22Rv1 (cell line): ENCODE measurements around the gene KDM4B.

Experiments used
- H3K27ac ChIP-seq: fragments of 450-650 bp; 2 replicates; pipeline ENCODE4 v1.5.1; 2017
- ZFX ChIP-seq: fragments of 450-650 bp; IDR thresholded peaks from 2 replicates; pipeline ENCODE4 v1.6.1; 2017; ENCODE audit warnings: antibody characterized with exemption, borderline replicate concordance
- TF ChIP-seq, protein P1 (sequence below): fragments of 450-650 bp; IDR thresholded peaks from 2 replicates; pipeline ENCODE4 v1.5.1; 2017; ENCODE audit warnings: mild to moderate bottlenecking

KDM4B gene

DNA sequence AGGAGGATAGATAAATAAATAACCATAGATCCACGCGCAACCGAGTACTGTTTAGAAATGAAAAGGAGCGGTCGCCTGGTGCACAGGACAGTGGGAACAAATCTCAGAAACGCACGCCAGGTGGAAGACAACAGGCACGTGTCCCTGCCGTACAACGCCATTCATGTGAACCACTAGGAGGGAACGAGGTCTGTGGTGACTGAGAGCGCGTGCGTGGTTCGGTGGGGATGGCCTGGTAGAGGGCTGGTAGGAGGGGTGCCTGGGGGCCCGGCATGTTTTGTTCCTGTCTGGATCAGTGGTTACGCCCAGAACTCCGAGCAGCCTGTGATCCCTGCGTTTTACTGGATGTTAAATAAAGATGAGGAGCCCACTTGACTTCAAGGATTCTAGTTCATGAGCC, 111.9 kb downstream of the KDM4B start:
- no peak overlapping the region for H3K27ac ChIP-seq
- TF ChIP-seq, protein P1, sequence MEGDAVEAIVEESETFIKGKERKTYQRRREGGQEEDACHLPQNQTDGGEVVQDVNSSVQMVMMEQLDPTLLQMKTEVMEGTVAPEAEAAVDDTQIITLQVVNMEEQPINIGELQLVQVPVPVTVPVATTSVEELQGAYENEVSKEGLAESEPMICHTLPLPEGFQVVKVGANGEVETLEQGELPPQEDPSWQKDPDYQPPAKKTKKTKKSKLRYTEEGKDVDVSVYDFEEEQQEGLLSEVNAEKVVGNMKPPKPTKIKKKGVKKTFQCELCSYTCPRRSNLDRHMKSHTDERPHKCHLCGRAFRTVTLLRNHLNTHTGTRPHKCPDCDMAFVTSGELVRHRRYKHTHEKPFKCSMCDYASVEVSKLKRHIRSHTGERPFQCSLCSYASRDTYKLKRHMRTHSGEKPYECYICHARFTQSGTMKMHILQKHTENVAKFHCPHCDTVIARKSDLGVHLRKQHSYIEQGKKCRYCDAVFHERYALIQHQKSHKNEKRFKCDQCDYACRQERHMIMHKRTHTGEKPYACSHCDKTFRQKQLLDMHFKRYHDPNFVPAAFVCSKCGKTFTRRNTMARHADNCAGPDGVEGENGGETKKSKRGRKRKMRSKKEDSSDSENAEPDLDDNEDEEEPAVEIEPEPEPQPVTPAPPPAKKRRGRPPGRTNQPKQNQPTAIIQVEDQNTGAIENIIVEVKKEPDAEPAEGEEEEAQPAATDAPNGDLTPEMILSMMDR = no peak
- no peak for TF ChIP-seq ZFX

DNA sequence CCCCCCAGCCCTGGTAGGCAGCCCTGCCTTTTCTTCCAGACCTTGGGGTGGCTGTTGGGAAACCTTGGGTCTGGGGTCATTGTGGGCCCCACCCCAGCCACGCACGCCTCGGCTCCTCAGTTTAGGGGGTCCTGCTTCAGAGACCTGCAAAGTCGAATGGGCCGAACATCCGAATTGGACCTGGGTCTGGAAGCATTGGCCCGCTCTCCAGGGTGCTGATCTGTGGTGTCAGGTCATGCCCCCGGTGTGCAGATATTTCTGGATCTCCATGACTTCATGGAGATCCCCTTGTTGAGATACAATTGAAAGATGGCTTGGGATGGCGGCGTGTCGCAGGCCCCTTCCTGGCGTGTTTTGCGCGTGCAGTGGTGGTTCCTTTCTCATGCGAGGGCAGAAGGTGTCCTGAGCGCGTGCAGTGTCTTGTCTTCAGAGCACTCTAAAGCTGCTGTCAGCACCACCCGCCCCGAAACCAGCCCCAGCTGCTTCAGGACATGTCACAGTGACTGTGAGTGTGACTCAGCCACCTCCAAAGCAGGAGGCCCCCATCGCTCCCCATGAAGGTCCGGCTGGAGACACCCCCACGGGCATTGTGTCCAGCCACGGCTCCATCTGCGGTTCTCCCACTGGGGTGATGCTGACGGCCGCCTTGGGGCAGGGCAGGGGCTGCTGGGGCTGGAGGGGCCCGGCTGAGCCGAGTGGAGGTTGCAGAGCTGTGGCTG, 112.7 kb downstream of the KDM4B start:
- TF ChIP-seq, protein P1 = no peak
- no peak for TF ChIP-seq ZFX

DNA sequence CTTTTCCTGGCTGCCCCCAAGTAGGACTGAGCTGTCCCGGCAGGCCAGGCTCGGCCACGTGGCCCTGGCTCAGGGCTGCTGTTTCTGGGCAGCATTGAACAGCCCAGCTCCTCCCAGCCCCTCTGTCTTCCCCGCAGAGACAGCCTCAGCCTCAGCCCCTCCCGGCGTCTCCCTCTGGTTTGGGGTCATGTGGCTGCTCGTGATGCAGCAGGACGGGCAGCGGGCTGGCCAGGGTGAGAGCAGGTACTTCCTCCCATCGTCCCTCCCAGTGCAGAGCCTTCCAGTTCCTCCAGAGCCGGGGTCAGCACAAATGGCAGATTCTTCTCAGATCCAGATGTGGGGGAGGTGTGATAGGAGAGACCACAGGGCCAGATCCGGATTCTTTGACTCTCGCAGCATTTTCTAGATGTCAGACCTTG, 114.6 kb downstream of the KDM4B start:
- H3K27ac ChIP-seq = no peak overlapping the region
- TF ChIP-seq, protein P1 = no peak
- TF ChIP-seq ZFX = no peak

More for the DNA sequence above, 112.7 kb downstream of the KDM4B start:
- no peak overlapping the region for H3K27ac ChIP-seq

DNA sequence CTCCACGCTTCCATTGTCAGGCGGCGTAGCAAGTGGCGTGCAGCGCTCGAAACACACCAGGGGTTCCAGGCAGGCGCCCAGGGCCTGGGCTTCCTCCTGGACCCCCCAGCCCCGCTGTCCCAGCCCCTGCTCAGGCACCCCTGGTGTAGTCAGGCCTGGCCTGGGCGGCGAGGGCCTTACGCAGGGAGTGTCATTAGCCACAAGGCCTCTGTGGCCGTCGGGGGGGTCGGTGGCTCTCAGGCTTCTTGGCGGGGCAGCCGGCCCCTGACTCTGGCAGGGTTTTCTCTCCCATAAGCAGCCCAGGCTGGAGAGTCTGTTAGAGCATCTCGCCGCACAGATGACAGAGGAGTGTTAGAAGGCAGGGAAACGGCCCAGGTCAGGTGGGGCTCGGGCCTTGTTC, 116.7 kb downstream of the KDM4B start:
- no peak overlapping the region for H3K27ac ChIP-seq
- no peak for TF ChIP-seq ZFX
- TF ChIP-seq, protein P1 = no peak

DNA sequence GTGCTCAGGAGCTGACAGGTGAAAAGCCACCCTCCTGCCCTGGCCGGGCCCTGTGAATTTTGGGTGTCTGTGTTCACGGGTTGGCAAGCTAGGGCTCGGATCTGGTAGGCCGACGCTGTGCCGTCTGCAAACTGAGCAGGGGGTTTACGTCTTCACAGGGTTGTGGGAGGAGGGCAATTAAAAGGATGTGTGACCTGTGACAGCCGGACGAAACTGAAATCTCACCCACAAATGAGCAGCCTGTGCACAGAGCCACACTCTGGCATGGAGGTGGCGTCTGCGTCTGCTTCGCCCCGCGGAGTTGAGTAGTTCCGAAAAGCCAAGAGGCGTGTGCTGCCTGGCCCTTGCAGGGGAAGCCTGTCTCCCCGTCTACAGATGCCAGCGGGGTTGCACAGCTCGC, 117.3 kb downstream of the KDM4B start:
- no peak overlapping the region for H3K27ac ChIP-seq
- no peak for TF ChIP-seq ZFX

DNA sequence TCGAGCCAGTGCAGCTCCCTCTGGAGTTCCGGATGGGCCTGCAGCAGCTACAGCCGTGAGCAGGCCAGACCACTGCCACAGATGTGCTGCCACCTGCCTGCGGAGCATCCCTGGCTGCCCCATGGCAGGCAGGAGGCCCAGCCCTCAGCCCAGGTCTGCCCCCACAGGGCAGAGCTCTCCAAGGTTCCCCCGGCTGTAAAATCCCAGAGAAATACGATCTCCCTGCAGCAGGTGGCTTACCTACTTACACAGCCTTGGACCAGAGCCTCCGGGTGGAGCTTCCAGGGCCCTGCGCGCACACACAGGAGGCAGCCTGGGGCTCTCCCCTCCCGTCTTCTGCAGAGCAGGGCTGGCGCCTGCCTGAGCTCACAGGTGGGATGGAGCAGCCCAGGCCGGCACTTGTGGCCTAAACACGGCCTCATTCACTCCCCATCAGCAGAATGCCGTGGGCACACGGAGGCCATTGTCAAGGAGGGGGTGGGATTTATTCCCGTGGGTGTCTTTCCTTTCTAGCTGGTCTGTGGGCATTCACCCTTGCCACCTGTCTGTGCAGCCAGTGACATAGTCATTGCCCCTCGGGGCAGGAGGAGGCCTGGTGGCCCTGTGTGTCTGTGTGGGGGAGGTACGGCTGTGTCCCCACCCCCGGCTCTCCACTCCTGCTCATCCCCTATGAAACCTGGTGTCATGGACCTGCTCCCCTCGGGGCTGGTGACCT, 118.0 kb downstream of the KDM4B start:
- TF ChIP-seq, protein P1 = no peak
- no peak for TF ChIP-seq ZFX
- no peak overlapping the region for H3K27ac ChIP-seq

DNA sequence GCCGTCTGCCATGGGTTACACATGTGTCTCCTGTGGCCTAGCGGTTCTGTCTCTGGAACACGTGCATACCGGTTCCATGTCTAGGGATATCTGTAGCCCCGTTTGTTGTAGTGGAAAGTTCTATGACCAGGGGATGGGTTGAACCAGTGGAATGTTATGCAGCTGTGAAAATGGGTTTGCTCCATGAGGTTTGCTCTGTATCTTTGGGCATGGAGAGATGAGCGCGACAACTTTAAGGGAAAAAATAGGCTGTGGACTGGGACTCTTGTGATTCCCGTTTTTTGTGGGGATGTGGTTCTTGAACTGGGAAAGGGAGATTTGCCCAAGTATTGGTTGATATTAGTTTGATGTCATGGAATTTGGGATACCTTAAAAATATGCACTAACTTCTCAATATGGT, 120.4 kb downstream of the KDM4B start:
- no peak for TF ChIP-seq ZFX
- TF ChIP-seq, protein P1 = no peak
- H3K27ac ChIP-seq = no peak overlapping the region
